ENCODE measurements around the gene TANGO2. TPM values are rescaled to one million over a fixed set of nuclear protein-coding genes. Genes with fewer than 3 reads are reported as not detected.

TANGO2 gene
- total RNA-seq, 1 experiment from 2014 or later, result 14.6 TPM

DNA sequence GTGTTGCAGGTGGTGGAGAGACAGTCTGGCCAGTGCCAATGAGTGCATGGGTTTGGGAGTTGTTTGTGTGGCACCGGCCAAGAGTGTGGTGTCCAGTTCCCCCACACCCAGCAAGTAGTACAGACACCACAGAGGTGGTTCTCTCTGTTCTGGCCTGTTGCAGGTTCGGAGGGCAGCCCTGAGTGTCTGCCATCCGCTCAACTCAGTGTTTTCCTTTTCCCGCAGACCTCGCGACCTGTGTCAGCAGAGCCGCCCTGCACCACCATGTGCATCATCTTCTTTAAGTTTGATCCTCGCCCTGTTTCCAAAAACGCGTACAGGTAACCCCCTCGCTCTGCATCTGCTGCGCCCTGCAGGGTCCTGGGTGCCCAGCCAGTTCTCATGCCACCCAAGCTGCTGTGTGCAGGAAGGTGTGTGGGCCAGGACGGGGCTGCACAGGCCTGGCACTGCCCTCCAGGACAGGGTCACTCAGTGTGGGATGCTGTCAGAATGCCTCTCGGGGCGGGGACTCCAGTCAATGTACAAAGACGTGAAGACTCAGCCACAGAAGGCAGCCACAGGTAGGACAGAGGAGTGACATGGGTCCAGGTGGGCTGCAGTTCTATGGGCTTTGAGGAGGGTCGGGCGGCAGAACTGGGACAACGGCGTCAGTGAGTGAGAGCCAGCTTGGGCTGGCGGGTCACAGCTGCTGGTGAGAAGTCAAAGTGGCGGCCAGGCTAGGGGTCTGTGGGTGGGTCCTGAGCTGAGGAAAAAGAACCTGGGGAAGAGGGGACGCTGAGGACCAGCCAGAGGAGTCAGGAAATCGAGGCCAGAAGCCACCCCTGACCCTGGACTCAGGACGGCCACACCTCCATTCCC, 15.9 kb downstream of the TANGO2 start:
- no peak overlapping the region for H3K4me2 ChIP-seq (ENCODE audit: insufficient read depth, insufficient read length, low read length)
- no peak overlapping the region for H2BK20ac ChIP-seq (ENCODE audit: low read depth, low read length, poor library complexity, severe bottlenecking)
- no peak overlapping the region for H2BK12ac ChIP-seq (ENCODE audit: insufficient read length, low read depth, low read length)
- TF ChIP-seq, protein P1, sequence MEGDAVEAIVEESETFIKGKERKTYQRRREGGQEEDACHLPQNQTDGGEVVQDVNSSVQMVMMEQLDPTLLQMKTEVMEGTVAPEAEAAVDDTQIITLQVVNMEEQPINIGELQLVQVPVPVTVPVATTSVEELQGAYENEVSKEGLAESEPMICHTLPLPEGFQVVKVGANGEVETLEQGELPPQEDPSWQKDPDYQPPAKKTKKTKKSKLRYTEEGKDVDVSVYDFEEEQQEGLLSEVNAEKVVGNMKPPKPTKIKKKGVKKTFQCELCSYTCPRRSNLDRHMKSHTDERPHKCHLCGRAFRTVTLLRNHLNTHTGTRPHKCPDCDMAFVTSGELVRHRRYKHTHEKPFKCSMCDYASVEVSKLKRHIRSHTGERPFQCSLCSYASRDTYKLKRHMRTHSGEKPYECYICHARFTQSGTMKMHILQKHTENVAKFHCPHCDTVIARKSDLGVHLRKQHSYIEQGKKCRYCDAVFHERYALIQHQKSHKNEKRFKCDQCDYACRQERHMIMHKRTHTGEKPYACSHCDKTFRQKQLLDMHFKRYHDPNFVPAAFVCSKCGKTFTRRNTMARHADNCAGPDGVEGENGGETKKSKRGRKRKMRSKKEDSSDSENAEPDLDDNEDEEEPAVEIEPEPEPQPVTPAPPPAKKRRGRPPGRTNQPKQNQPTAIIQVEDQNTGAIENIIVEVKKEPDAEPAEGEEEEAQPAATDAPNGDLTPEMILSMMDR (conservative IDR thresholded peaks at IDR 0.05), result no peak
- no peak overlapping the region for H3K9ac ChIP-seq (ENCODE audit: extremely low read depth, insufficient read length, low read length)
- no peak overlapping the region for H3K23ac ChIP-seq (ENCODE audit: insufficient read length, low read depth, low read length)
- H3K36me3 Mint-ChIP-seq (ENCODE audit: insufficient read depth in 1 of 3, low read depth in 3 of 3), result peaks cover 0 to 7% (median 0%) of the 10 kb centered on the region in 3 experiments; a peak in 3 of 7 replicates
- no peaks in the 10 kb centered on the region for H3K4me1 ChIP-seq (ENCODE audit: insufficient read depth, low read length)
- DNase-seq, result no peak
- H3K27me3 Mint-ChIP-seq (ENCODE audit: low read depth), result no peaks in the 10 kb centered on the region; the same call in 1 of the 2 replicates
- no peaks in the 10 kb centered on the region for H3K23me2 ChIP-seq (ENCODE audit: insufficient read length, low read depth, low read length, poor library complexity, severe bottlenecking)
- no peaks in the 10 kb centered on the region for H3K9me3 ChIP-seq (ENCODE audit: control insufficient read depth, low read depth, low read length)
- no peaks in the 10 kb centered on the region for H3K79me1 ChIP-seq (ENCODE audit: insufficient read depth, low read depth, low read length, poor library complexity, severe bottlenecking)
- H3K4me1 Mint-ChIP-seq, result peaks cover 0 to 8% of the 10 kb centered on the region in 2 experiments; a peak in 2 of 4 replicates
- H3K27me3 ChIP-seq (ENCODE audit: insufficient read depth, low read length), result no peaks in the 10 kb centered on the region; the same call in 1 of the 2 replicates
- no peak overlapping the region for H2BK5ac ChIP-seq (ENCODE audit: insufficient read length, low read length)
- no peak overlapping the region for H2BK120ac ChIP-seq (ENCODE audit: low read depth, low read length, poor library complexity, severe bottlenecking)
- H4K91ac ChIP-seq (ENCODE audit: insufficient read length, low read depth, low read length), result no peak overlapping the region
- H3K9me3 Mint-ChIP-seq, result no peaks in the 10 kb centered on the region
- no peak overlapping the region; the same call in 1 of the 2 replicates for H3K14ac ChIP-seq (ENCODE audit: insufficient read depth, low read length)
- peak overlapping the region in 1 of 3 experiments; percentile 56; a peak in 2 of 7 replicates for H3K27ac Mint-ChIP-seq
- H2AK5ac ChIP-seq (ENCODE audit: insufficient read length, low read length), result no peak overlapping the region
- no peak overlapping the region for H3K4me3 Mint-ChIP-seq
- H3K27ac ChIP-seq (ENCODE audit: insufficient read length, low read depth, low read length), result no peak overlapping the region
- WGBS (ENCODE audit: extremely low coverage, insufficient read length, low lambda C conversion rate), result no CpG with 5 or more reads among the region's 25 CpGs
- no peak overlapping the region for H2BK15ac ChIP-seq (ENCODE audit: low read depth, low read length)
- no peaks in the 10 kb centered on the region for H3K79me2 ChIP-seq (ENCODE audit: insufficient read depth, low read length)
- H2AFZ ChIP-seq (ENCODE audit: low read length), result no peak overlapping the region
- H4K20me1 ChIP-seq (ENCODE audit: control insufficient read depth, insufficient read depth, insufficient read length), result no peaks in the 10 kb centered on the region
- H3K4ac ChIP-seq (ENCODE audit: low read depth, low read length), result no peak overlapping the region
- no peak overlapping the region for H3K18ac ChIP-seq (ENCODE audit: insufficient read length, low read depth, low read length)
- H3K56ac ChIP-seq (ENCODE audit: insufficient read length, low read depth, low read length), result no peak overlapping the region
- H4K5ac ChIP-seq (ENCODE audit: insufficient read length, low read depth, low read length), result no peak overlapping the region
- H3T11ph ChIP-seq (ENCODE audit: low read length), result no peak overlapping the region
- H4K8ac ChIP-seq (replicated peaks; ENCODE audit: insufficient read length, low read depth, low read length), result no peak overlapping the region
